Measurements from ENCODE around the gene PCNX2.

PCNX2 gene

DNA sequence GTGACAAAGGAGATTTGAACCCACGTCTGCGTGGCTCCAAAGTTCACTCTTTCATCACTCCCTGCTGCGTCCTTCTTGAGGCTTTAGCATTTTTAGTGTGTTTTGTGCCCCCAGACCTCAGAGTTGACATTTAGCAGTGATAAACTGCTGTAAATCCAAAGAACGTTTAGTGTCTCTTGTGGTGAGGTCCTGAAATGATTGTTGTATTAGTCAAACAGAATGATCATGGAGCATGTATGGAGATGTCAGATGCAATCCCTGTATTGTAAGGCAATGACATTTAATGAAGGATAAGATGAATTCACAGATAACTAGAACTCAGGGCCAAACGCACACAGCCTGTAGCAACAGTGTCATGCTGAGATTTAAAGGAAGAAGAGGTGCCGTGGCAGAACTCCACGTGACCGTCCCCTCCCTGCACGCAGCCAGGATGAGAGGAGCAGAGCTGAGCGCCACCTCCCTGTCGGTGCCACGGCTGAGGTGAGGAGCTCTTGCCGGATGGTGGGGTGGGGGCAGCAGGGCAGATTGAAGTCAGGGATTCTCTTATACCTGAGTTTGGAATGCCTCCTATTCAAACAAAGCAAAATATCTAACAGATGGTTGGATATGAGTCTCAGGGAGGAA, 315.1 kb downstream of the PCNX2 start:
- no peak for DNase-seq

DNA sequence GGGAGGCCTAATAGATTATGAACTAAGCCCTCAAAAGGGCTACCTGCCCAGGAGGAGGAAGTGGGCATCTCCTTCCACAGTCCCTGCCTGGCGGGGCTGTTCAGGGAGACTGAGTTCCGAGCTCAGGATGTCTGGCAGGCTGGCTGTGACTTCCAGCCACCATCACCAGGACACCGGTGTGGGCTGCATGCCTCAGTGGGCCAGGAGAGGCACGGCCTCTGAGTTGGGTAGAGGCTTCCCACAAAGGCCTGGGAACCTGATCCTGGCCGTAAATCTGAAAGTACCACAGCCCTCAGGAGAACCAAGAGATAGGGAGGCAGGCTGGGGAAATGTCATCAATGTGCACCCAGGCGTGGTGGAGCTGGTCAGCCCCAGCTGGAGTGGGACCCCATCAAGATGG, 316.0 kb downstream of the PCNX2 start:
- DNase-seq: no peak

DNA sequence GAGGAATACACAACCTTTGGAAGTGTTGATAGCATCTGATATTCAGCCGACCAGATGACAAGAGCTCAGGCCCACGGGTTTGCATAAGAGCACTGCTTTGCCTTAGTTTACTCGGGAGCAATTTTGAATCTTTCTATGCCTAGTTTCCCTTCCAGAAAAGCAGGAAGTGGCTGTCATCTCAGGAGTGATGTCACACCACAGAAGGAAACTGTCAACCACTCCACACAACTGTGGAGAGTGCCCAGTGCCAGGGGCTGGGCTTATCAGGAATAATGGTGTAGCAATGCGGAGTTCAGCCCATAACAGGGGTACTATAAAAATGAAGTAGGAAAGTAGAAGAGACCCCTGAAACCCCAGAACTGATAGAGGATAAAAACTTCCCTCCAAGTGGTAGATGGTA, 316.7 kb downstream of the PCNX2 start:
- DNase-seq: no peak

DNA sequence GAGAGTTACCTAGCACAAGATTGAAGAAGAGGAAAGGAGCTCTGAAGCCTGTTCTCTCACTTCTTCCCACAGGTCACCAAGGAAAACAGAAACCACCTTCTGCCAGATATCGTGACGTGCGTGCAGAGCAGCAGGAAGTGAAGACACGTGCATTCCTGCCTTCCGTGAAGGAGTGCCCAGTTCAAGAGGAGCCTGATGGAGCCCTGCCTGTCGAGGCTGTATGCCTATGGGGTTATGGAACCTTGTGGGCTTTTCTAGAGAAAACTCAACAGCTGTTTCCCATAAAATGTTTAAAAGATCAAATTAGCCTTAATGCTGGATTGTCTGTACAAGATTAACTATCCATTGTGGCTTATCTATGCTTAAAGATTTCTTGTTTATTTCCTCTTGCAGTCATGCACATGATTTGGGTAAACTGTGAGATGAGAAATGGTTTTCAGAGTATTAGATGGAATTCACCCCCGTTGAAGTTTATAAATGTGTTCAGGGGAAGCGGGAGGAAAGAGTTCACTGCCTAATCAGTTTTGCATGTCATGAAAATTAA, 317.4 kb downstream of the PCNX2 start:
- no peak for DNase-seq

DNA sequence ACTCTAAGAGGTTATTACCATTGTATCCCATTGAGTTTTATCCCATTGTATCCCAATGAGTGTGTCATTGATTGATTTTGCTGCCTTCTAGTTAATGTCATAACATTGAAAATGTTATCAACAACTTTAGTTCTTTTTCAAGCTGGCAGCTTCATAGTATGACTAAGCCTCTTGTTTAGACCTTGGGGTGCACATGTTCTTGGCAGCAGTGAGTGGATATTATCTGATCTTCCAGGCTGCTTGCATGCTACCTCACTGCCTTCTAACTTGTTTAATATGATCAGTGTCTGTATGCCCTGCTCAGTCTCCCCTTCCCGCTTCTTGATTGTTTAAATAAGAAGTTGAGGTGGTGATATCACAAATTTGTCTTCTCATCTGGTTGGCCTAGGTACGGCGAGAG, 320.6 kb downstream of the PCNX2 start:
- no peak for DNase-seq

DNA sequence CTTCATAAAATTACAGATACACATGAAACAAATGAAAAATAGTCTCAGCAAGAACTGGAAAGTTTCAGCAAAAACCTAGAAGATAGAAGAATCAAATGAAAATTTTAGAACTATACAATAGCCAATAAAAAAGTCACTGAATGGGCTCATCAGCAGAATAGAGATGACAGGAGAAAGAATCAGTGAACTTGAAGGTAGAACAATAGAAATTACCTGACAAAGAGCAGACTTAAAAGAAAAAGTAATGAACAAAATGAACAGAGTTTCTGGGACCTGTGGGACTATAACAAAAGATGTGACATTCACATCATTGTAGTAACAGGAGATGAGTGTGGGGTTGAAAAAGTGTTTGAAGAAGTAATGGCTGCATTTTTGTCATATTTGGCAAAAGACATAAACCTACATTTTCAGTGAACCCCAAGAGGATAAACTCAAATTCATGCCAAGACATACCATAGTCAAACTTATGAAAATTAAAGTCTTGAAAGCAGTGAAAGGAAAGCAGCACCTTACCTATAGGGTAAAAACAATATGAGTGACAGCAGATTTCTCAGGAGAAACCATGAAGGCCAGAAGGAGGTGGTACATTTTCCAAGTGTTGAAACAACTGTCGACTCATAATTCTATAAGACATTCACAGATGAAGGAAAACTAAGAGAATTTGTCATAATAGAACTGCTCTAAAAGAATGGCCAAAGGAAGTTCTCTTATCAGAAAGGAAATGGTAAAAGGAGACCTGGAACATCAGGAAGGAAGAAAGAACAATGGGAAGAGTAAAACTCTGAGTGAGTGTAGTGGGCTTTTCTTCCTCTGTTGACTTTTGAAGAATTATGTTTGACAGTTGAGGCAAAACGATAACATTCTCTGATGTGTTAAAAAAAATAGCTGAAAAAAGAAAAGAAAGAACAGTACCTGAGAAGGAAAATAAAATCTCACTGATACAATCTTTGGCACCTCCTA, 321.6 kb downstream of the PCNX2 start:
- DNase-seq: no peak

DNA sequence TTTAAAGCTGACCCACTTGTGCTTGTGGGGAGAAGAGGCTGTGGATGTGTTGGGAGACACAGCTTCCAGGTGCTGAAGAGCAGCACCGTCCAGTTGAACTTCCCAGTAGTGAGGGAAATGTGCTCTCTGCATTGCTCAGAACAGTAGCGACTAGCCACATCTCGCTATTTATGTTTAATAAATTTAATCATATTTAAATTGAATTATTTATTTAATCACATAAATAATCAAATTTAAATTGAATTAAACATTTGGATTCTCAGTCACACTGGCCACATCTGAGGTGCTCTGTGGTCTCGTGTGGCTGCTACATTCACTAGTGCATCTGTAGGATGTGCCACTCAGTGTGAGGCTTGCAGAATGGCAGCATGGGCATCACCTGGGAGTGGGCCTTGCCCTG, 325.0 kb downstream of the PCNX2 start:
- DNase-seq: no peak

DNA sequence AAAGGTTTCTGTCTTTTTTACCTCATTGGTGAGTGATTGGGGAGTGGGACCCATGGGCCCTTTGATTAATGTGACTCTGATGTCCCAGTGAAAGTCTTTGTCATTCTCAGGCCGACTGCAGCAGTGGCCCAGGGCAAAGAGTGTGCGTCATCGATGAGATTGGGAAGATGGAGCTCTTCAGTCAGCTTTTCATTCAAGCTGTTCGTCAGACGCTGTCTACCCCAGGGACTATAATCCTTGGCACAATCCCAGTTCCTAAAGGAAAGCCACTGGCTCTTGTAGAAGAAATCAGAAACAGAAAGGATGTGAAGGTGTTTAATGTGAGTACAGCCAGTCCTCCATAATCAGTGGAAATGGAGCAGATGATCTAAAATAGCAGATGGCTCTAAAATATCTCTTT, 325.7 kb downstream of the PCNX2 start:
- no peak for DNase-seq

DNA sequence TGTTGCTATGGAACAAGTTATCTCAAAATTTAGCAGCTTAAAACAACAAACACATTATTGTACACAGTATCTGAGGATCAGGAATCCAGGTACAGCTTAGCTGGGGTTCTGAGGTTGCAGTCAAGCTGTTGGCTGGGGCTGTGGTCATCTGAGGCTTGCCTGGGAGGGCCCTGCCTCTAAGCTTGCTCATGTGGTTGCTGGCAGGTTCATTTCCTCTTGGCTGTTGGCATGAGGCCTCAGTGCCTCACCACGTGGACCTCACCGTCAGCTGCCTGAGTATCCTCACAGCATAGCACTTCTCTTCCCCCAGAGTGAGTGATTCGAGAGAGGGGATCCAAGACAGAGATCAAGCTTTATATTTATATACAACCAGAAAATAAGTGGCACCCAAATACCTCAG, 326.6 kb downstream of the PCNX2 start:
- DNase-seq: no peak

DNA sequence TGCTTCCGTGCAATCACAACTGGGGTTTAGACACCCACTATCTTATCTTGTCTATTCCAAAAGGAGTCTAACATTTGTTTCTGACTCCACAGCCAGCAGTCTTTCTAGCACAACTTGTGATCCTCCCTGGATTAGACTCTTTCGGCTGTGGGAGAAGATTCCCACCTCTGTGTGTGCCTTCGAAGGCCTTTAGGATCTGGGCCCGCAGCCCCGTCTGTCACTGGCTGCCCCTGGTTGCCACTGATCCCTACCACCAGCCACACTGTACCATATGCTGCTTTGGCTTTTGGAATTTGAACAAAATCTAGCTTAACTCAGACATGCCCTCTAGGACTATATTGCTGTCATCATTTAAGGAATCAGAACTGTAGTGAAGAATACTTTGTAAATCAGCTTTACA, 327.1 kb downstream of the PCNX2 start:
- no peak for DNase-seq

DNA sequence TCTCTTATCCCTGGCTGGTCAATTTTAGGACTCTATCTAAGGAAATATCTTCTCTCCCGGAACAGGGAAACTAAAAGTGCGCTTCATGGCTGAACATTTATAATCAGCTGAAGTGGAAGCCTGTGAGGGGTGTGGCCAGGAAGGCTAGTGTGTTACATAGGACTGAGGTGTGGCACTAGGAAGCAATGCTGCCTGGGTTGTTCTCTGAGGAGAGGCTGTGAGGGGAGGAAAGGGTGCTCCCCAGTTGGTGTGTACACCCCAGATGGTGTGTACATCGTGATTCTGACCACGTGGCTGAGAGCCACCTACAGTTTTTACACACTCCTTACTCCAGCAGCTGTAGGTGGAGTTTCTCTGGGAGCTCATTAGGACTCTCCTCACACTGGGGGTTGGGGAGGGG, 328.9 kb downstream of the PCNX2 start:
- no peak for DNase-seq

DNA sequence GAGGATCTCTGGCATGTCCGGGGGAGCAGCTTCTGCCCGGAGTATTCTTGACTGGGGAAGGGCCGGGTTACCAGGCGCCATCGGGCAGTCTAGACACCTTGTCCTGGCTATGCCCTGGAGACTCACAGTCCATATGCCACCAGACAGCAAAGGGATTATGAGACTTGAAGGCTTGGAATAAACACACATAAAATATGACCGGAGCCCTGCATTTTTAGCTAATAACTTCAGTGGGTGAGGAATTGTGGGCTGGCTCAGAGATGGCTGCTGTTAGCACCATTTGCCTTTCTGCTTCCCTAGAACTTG, 329.7 kb downstream of the PCNX2 start:
- DNase-seq: no peak

DNA sequence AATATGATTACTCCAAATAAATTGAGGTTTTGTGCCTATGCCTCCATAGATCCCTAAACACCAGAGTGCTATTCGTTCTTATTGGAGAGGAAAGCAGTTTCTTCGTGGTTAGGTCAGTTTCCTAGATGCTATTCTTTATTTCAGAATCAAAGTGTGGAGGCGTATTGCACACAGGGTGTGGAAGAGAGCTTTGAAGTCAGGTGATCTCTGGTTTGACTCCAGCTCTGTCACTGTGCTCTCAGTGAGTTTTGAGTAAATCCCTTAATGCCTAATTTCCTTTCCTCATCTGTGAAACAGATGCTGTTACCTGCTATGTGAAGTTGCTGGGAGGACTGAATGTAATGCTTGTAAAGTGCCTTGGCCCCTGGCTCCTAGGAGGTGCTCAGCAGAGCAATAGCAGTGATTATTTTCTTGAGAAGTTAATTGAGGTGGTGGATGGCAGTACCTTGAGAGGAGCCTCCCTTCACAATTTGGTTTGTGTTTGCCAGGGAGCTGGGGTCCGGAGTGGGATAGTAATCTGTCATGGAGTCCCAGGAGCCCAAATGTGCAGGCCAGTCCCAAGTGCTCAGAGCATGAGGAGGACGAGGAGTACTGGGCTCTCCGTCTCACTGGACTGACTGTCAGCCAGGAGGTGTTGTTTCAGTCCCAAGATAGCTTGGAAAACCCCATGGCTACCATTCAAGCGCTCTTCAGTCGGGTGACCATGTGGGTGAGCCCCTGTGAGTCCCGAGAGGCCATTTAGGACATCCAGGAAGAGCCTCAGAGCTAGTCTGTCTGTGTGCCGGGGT, 330.2 kb downstream of the PCNX2 start:
- DNase-seq: peak; percentile 30

DNA sequence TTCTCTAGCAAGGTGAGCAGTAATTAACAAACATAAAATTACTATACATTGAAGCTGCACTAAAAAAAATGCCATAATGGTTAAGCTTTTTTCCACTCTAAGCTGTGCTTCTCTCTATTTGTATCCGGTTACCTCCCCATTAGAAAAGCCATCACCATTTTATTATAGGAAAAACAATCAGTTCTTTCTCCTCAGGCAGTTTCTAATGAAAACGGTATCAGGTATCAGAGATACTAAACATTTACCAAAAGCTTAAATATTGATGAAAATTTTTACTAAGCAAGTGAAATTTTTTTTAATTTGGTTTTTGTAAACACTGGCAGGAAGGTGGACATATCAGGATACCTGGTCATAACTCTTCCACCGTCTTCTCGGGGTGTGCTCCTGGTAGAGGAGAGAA, 330.9 kb downstream of the PCNX2 start:
- DNase-seq: no peak

DNA sequence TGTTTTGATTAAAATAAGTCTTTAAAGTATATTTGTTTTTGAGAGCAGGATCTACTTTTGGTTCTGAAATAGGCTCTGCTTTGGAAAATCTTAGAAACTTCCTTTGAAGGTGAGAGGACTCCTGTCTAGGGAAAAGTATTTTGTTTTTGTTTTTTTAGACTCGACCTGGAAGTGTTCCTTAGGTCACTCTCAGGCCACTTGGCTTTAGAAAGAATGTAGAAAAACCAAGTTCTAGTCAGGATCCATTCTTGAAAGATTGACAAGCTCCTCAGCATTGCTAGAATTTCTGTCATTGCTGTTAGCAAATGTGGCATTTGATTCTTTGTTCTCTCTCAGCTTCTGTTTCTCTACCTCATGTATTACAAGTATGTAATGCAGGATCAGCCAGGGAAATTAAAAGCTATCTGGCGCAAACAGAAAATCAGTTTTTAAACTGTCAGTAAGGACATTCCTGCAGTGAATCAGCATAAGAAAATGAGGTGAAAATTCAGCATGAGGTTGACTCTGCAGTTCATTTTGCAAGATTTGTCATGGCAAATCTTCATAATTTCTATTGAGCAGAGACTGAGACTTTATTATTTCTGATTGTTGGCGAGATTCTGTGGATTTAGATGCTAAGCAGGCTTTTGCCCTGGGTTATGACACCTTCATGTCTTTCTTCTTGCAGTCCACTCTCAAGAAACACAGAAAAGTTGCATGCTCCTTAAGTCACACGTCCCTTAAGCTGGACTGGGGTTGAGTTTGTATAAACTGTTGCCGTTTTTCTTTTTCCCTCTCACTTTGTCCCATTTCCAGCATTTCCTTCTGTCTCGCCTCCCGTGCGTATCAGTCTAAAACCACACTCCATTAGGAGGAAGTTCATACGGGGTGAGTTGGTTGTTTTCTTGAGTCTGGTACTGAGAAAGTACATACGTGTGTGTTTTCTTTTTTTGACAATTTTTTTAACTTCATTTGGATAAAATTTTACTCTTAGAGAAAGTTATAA, 332.5 kb downstream of the PCNX2 start:
- no peak for DNase-seq

DNA sequence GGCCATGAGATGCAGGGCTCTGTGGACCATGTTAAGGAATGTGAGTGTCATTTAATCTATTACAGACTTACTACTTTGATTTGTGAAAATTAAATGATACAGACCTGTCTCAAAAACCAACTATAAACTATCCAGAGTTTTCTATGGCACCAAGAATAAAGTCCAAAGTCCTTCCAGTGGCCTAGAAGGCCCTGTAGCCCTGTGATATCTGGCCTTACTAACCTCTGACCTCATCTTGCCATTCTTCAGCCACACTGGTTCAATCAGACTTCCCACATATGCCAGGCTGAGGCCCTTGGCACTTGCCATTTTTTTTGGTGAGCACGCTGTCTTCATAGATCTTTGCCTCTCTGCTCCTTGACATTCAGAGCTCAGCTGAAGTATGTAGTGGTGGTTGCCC, 337.5 kb downstream of the PCNX2 start:
- no peak for DNase-seq

DNA sequence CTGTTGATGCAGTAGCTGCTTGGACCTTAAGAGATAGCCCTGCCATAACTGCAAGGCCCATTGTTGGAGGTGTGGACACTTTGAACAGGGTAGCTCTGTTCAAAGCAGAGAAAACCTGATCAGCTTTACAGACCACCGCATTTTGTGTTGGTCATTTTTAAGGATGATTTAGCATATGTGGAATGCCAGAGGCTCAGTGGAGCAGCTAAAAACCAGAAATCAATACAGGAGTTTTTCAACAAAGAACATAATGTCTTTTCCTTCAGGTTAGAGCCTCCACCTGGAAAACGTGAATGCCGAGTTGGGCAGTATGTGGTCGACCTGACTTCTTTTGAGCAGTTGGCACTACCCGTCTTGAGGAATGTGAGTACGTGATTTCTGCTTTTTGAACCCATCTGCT, 339.4 kb downstream of the PCNX2 start:
- DNase-seq: no peak

DNA sequence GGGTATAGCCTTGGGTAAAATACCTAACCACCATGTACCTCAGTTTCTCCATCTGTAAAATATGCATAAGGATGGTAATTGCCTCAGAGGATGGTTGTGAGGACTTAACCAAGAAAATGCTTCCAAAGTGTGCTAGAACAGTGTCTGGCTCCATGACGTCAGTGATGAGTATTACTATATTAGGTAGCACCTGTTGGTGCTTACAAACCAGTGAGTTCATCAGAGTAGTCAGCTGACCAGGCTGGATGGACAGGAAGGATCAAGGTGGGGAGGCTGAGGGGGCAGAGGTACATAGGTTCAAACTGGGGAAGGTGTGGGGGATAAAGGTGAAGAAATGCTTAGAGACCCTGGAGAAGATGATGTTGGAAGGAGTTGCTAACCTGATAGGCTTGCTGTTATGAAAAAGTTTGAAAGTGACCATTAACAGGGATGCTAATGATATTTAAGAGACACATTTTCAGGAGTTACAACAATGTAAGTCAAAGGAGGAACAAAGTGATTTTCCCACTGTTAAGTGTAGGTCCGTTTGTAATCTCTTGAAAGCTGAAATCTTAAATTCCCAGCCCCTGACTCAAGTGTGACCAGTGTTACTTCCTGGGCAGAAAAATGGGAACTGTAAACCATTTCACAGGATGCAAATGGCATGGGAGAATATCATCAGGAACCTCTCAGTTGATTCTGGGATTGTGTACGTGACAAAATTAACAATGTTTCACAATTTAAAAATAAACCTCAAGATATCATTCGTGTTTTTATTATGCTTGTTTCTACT, 340.7 kb downstream of the PCNX2 start:
- no peak for DNase-seq

DNA sequence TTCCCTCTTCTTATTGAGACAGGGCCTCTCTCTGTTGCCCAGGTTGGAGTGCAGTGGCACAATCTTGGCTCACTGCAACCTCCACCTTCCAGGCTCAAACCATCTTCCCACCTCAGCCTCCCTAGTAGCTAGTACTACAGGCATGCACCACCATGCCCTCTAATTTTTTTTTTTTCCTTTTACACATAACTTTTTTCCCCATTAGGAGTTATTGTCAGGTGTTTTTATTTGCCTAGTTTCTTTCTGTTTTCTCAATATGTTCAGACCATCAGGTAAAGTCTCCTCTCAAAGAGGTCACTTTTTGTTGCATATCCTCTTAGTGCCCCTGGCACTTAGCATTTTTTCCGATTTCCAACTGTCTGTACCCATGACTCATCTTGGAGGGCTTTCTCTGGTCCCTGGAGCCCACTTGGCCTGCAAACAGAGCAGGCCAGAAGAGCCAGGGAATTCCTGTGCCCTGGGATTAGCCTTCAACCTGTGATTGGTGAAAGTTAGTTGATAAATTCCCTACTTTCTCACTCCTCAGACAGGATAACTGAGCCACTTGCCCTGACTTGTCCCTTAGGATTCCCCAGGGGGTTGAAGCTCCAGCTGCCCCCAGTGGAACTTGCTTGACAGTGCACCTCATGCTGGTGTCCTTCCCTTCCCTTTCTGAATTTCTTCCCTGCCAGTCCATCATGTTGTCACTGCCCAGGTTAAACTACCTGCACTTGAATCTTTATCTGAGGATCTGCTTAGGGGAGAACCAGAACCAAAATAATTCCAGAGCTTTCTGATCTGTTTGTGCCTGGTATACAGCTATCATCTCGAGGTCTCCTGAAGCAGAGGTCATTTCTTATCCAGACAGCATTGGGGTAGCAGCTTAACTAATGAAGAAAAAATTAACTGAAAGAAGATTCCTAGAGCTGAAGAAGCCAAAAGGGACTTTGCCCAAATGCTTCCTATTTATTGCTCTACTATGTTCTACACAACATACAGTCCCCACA, 342.7 kb downstream of the PCNX2 start:
- DNase-seq: no peak

DNA sequence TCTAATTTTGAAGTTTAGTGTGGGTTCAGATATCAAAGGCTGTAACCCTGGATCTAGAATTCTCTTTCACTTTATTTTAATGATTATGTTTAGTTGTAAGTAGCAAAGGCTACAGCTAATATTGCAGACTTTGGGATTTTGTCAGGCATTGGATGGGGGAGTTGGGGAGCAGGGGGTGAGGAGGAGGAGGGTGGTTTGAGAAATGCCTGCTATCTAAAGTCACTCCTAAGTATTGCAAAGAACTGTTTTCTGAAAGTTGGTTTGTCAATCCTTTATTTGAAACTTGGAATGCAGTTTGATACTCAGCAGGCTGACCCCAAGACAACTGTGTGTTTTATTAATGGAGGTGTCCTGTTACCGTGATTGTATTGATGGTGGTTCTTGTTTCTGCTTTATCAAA, 343.9 kb downstream of the PCNX2 start:
- DNase-seq: no peak
